ENCODE data around the gene ZNF618. TPM values are rescaled to one million over a fixed set of nuclear protein-coding genes. Genes with fewer than 3 reads are reported as not detected.

ZNF618 gene
- polyA plus RNA-seq, 1 donor (not counting 4 experiments of a cell fraction or from before 2014, with no cell fraction given) = 2.5 TPM

- Histone ChIP-seq H3K9me1 (ENCODE audit: control insufficient read depth, extremely low read depth, insufficient read depth, low read length) (no peaks in the 10 kb centered on the region), H3K9ac (ENCODE audit: control insufficient read depth, extremely low read depth, insufficient read depth, low read length) (no peak overlapping the region), H3K79me2 (ENCODE audit: control insufficient read depth, insufficient read depth, low read length) (no peaks in the 10 kb centered on the region), H3K4me3 (ENCODE audit: control insufficient read depth in 2 of 3, extremely low read depth in 1 of 3, insufficient read depth in 2 of 3, low read depth in 1 of 3, low read length in 3 of 3) (no peak overlapping the region), H4K20me1 (ENCODE audit: control insufficient read depth, extremely low read depth, insufficient read depth, low read length) (no peaks in the 10 kb centered on the region), H3K27ac (ENCODE audit: control insufficient read depth, insufficient read depth, low read length) (no peak overlapping the region), H3K27me3 (ENCODE audit: control insufficient read depth, extremely low read depth, insufficient read depth, low read length) (no peaks in the 10 kb centered on the region), H3K4me2 (ENCODE audit: control insufficient read depth, extremely low read depth, insufficient read depth, low read depth, low read length) (no peak overlapping the region), H3K9me3 (ENCODE audit: control insufficient read depth, low read depth, low read length) (no peaks in the 10 kb centered on the region), H2AFZ (ENCODE audit: control insufficient read depth, low read length) (no peak overlapping the region), H3K4me1 (ENCODE audit: control insufficient read depth, extremely low read depth, insufficient read depth, low read length) (peaks cover 15% of the 10 kb centered on the region), H3K36me3 (ENCODE audit: control insufficient read depth in 2 of 2, extremely low read depth in 1 of 2, insufficient read depth in 2 of 2, low read length in 2 of 2) (no peaks in the 10 kb centered on the region)
- TF ChIP-seq EZH2 (IDR thresholded peaks at IDR 0.05; ENCODE audit: low read length) (no peak), CTCF (optimal IDR thresholded peaks at IDR 0.05 in 1 of 3, IDR thresholded peaks at IDR 0.05 in 1 of 3, conservative IDR thresholded peaks at IDR 0.05 in 1 of 3; ENCODE audit: extremely low read depth in 1 of 3, insufficient read depth in 2 of 3, low read length in 3 of 3) (no peak)
- no peak for DNase-seq (ENCODE audit: low read depth, low spot score)
- dilution Hi-C loops (cut with MboI; ENCODE audit: extremely low pct_ligation_motif_present, low sequenced_read_pairs) = no loop called here
- FAIRE-seq = no peak
Observed at GRCh38 chr9:113910036-113910639, 34.0 kb downstream of the ZNF618 start.

GRCh38 chr9:113911850-113912557, 35.9 kb downstream of the ZNF618 start:
- Histone ChIP-seq H4K20me1 (ENCODE audit: control insufficient read depth, extremely low read depth, insufficient read depth, low read length) (no peaks in the 10 kb centered on the region), H3K79me2 (ENCODE audit: control insufficient read depth, insufficient read depth, low read length) (no peaks in the 10 kb centered on the region), H3K36me3 (ENCODE audit: control insufficient read depth in 2 of 2, extremely low read depth in 1 of 2, insufficient read depth in 2 of 2, low read length in 2 of 2) (peaks cover 0 to 1% of the 10 kb centered on the region in 2 experiments), H3K27me3 (ENCODE audit: control insufficient read depth, extremely low read depth, insufficient read depth, low read length) (no peaks in the 10 kb centered on the region), H2AFZ (ENCODE audit: control insufficient read depth, low read length) (no peak overlapping the region), H3K27ac (ENCODE audit: control insufficient read depth, insufficient read depth, low read length) (no peak overlapping the region), H3K9me1 (ENCODE audit: control insufficient read depth, extremely low read depth, insufficient read depth, low read length) (no peaks in the 10 kb centered on the region), H3K9ac (ENCODE audit: control insufficient read depth, extremely low read depth, insufficient read depth, low read length) (no peak overlapping the region), H3K4me1 (ENCODE audit: control insufficient read depth, extremely low read depth, insufficient read depth, low read length) (peaks cover 5% of the 10 kb centered on the region), H3K9me3 (ENCODE audit: control insufficient read depth, low read depth, low read length) (no peaks in the 10 kb centered on the region), H3K4me2 (ENCODE audit: control insufficient read depth, extremely low read depth, insufficient read depth, low read depth, low read length) (no peak overlapping the region), H3K4me3 (ENCODE audit: control insufficient read depth in 2 of 3, extremely low read depth in 1 of 3, insufficient read depth in 2 of 3, low read depth in 1 of 3, low read length in 3 of 3) (no peak overlapping the region)
- no peak for FAIRE-seq
- TF ChIP-seq CTCF (optimal IDR thresholded peaks at IDR 0.05 in 1 of 3, IDR thresholded peaks at IDR 0.05 in 1 of 3, conservative IDR thresholded peaks at IDR 0.05 in 1 of 3; ENCODE audit: extremely low read depth in 1 of 3, insufficient read depth in 2 of 3, low read length in 3 of 3) (no peak), EZH2 (IDR thresholded peaks at IDR 0.05; ENCODE audit: low read length) (no peak)
- dilution Hi-C loops (cut with MboI; ENCODE audit: extremely low pct_ligation_motif_present, low sequenced_read_pairs) = no loop called here
- no peak for DNase-seq (ENCODE audit: low read depth, low spot score)
